HEK293 (cell line): ENCODE measurements around the gene RIN3.

Experiments
- CTCF ChIA-PET: fragments of 350-600 bp; formaldehyde crosslinking; extraction: SDS; loops from one replicate; lab custom pipeline; 2021; ENCODE audit warnings: antibody characterized with exemption; lab: Yijun Ruan, JAX
- POLR2A ChIA-PET: fragments of 300-600 bp; formaldehyde crosslinking; extraction: SDS; loops from one replicate; lab custom pipeline; 2020; ENCODE audit warnings: antibody characterized with exemption, inconsistent platforms; lab: Yijun Ruan, JAX
- H3K27ac ChIP-seq: fragments of 200-500 bp; sonication (Bioruptor generic); 2 replicates; pipeline ENCODE4 v1.5.1; 2014; ENCODE audit warnings: low read depth, low read length, control low read depth, inconsistent platforms; ENCODE audit errors: extremely low read depth
- H3K36me3 ChIP-seq, 2 experiments: fragments of 200-500 bp in 1 of 2; sonication (Bioruptor generic) in 1 of 2; 1 replicate in 1 of 2; 2 replicates in 1 of 2; pipeline ENCODE4 v1.5.1; 2014 to 2017; ENCODE audit warnings: inconsistent platforms in 2 of 2, low read length in 2 of 2; ENCODE audit not compliant: control insufficient read depth in 2 of 2, insufficient read depth in 1 of 2
- H3K4me1 ChIP-seq: fragments of 200-500 bp; sonication (Bioruptor generic); 2 replicates; pipeline ENCODE4 v1.5.1; 2014; ENCODE audit warnings: mild to moderate bottlenecking, low read length, inconsistent platforms; ENCODE audit not compliant: control insufficient read depth, insufficient read depth
- H3K4me3 ChIP-seq: 2 replicates; pipeline ENCODE4 v1.5.1; 2011; ENCODE audit warnings: low read depth, mild to moderate bottlenecking, control low read depth, low read length, moderate library complexity
- H3K9me3 ChIP-seq: fragments of 200-500 bp; sonication (Bioruptor generic); 2 replicates; pipeline ENCODE4 v1.5.1; 2014; ENCODE audit warnings: low read depth, low read length, inconsistent platforms; ENCODE audit not compliant: control insufficient read depth, insufficient read depth
- GFI1B ChIP-seq: fragments of 450-650 bp; formaldehyde crosslinking; IDR thresholded peaks from 2 replicates; pipeline ENCODE4 v1.5.1; 2016; ENCODE audit warnings: missing biosample characterization, missing genetic modification characterization
- KLF10 ChIP-seq: fragments of 450-650 bp; IDR thresholded peaks from 2 replicates; pipeline ENCODE4 v1.5.1; 2018; ENCODE audit warnings: missing biosample characterization, mild to moderate bottlenecking, missing genetic modification characterization
- TCF7L2 ChIP-seq: IDR thresholded peaks from 2 replicates; pipeline ENCODE4 v1.6.1; 2011; ENCODE audit warnings: low read depth, mild to moderate bottlenecking, inconsistent platforms, low read length, moderate library complexity, borderline replicate concordance
- ZBTB7A ChIP-seq: fragments of 450-650 bp; formaldehyde crosslinking; IDR thresholded peaks from 2 replicates; pipeline ENCODE4 v1.5.1; 2016; ENCODE audit warnings: low read depth, missing biosample characterization, missing genetic modification characterization
- ZEB2 ChIP-seq: fragments of 450-650 bp; formaldehyde crosslinking; IDR thresholded peaks from 2 replicates; pipeline ENCODE4 v1.5.1; 2016; ENCODE audit warnings: missing biosample characterization, missing genetic modification characterization
- ZFP69B ChIP-seq: fragments of 450-650 bp; formaldehyde crosslinking; IDR thresholded peaks from 2 replicates; pipeline ENCODE4 v1.5.1; 2016; ENCODE audit warnings: missing biosample characterization, missing genetic modification characterization
- ZIC2 ChIP-seq: fragments of 450-650 bp; formaldehyde crosslinking; IDR thresholded peaks from 2 replicates; pipeline ENCODE4 v1.5.1; 2016; ENCODE audit warnings: missing biosample characterization, missing genetic modification characterization
- ZNF10 ChIP-seq: fragments of 450-650 bp; formaldehyde crosslinking; IDR thresholded peaks from 2 replicates; pipeline ENCODE4 v1.5.1; 2017; ENCODE audit warnings: missing biosample characterization, missing genetic modification characterization
- ZNF2 ChIP-seq: fragments of 450-650 bp; formaldehyde crosslinking; IDR thresholded peaks from 2 replicates; pipeline ENCODE4 v1.5.1; 2016; ENCODE audit warnings: missing biosample characterization, missing genetic modification characterization
- ZNF211 ChIP-seq: fragments of 450-650 bp; formaldehyde crosslinking; IDR thresholded peaks from 2 replicates; pipeline ENCODE4 v1.5.1; 2016; ENCODE audit warnings: low read depth, missing biosample characterization, missing genetic modification characterization
- ZNF223 ChIP-seq: fragments of 450-650 bp; formaldehyde crosslinking; IDR thresholded peaks from 2 replicates; pipeline ENCODE4 v1.5.1; 2016; ENCODE audit warnings: missing biosample characterization, missing genetic modification characterization
- ZNF23 ChIP-seq: fragments of 450-650 bp; formaldehyde crosslinking; IDR thresholded peaks from 2 replicates; pipeline ENCODE4 v1.5.1; 2016; ENCODE audit warnings: missing biosample characterization, missing genetic modification characterization, borderline replicate concordance
- ZNF335 ChIP-seq: fragments of 450-650 bp; formaldehyde crosslinking; conservative IDR thresholded peaks from 2 replicates; pipeline ENCODE4 v1.5.1; 2016; ENCODE audit warnings: missing biosample characterization, missing genetic modification characterization
- ZNF426 ChIP-seq: fragments of 450-650 bp; formaldehyde crosslinking; IDR thresholded peaks from 2 replicates; pipeline ENCODE4 v1.5.1; 2017; ENCODE audit warnings: missing biosample characterization, missing genetic modification characterization, mild to moderate bottlenecking, inconsistent platforms, moderate library complexity
- ZNF544 ChIP-seq: fragments of 450-650 bp; formaldehyde crosslinking; IDR thresholded peaks from 2 replicates; pipeline ENCODE4 v1.5.0; 2017; ENCODE audit warnings: missing biosample characterization, missing genetic modification characterization
- ZNF549 ChIP-seq: fragments of 450-650 bp; IDR thresholded peaks from 2 replicates; pipeline ENCODE4 v1.5.1; 2018; ENCODE audit warnings: missing biosample characterization, missing genetic modification characterization, mild to moderate bottlenecking, inconsistent platforms, moderate library complexity
- ZNF580 ChIP-seq: fragments of 450-650 bp; formaldehyde crosslinking; IDR thresholded peaks from 2 replicates; pipeline ENCODE4 v1.5.1; 2016; ENCODE audit warnings: missing biosample characterization, missing genetic modification characterization
- ZNF596 ChIP-seq: fragments of 450-650 bp; IDR thresholded peaks from 2 replicates; pipeline ENCODE4 v1.5.0; 2018; ENCODE audit warnings: missing biosample characterization, mild to moderate bottlenecking, missing genetic modification characterization, moderate library complexity
- ZNF660 ChIP-seq: fragments of 450-650 bp; IDR thresholded peaks from 2 replicates; pipeline ENCODE4 v1.5.1; 2018; ENCODE audit warnings: missing biosample characterization, mild to moderate bottlenecking, missing genetic modification characterization
- ZNF670 ChIP-seq: fragments of 450-650 bp; formaldehyde crosslinking; IDR thresholded peaks from 2 replicates; pipeline ENCODE4 v1.5.1; 2016; ENCODE audit warnings: missing biosample characterization, missing genetic modification characterization, low read depth
- ZNF776 ChIP-seq: fragments of 450-650 bp; formaldehyde crosslinking; IDR thresholded peaks from 2 replicates; pipeline ENCODE4 v1.5.0; 2017; ENCODE audit warnings: missing biosample characterization, missing genetic modification characterization, borderline replicate concordance
- ZNF785 ChIP-seq: fragments of 450-650 bp; formaldehyde crosslinking; IDR thresholded peaks from 2 replicates; pipeline ENCODE4 v1.5.1; 2016; ENCODE audit warnings: missing biosample characterization, missing genetic modification characterization
- ZSCAN23 ChIP-seq: fragments of 450-650 bp; formaldehyde crosslinking; IDR thresholded peaks from 2 replicates; pipeline ENCODE4 v1.5.1; 2016; ENCODE audit warnings: missing biosample characterization, missing genetic modification characterization
- ZSCAN5A ChIP-seq: fragments of 450-650 bp; formaldehyde crosslinking; IDR thresholded peaks from 2 replicates; pipeline ENCODE4 v1.5.1; 2016; ENCODE audit warnings: missing biosample characterization, missing genetic modification characterization
- TF ChIP-seq, protein P1 (sequence below): fragments of 450-650 bp; formaldehyde crosslinking; IDR thresholded peaks from 2 replicates; pipeline ENCODE4; 2016; ENCODE audit warnings: missing biosample characterization, missing genetic modification characterization
- TF ChIP-seq, protein P2 (sequence below): fragments of 450-650 bp; formaldehyde crosslinking; IDR thresholded peaks from 2 replicates; pipeline ENCODE4 v1.5.1; 2016; ENCODE audit warnings: missing biosample characterization, missing genetic modification characterization

The RIN3 gene

GRCh38 chr14:92567173-92567725 is 53.7 kb downstream of the RIN3 start (continued):
- TF ChIP-seq ZNF785 (no peak), ZNF211 (tag by site-specific recombination) (no peak)
- TF ChIP-seq, all 188 proteins: peak for 0

DNA sequence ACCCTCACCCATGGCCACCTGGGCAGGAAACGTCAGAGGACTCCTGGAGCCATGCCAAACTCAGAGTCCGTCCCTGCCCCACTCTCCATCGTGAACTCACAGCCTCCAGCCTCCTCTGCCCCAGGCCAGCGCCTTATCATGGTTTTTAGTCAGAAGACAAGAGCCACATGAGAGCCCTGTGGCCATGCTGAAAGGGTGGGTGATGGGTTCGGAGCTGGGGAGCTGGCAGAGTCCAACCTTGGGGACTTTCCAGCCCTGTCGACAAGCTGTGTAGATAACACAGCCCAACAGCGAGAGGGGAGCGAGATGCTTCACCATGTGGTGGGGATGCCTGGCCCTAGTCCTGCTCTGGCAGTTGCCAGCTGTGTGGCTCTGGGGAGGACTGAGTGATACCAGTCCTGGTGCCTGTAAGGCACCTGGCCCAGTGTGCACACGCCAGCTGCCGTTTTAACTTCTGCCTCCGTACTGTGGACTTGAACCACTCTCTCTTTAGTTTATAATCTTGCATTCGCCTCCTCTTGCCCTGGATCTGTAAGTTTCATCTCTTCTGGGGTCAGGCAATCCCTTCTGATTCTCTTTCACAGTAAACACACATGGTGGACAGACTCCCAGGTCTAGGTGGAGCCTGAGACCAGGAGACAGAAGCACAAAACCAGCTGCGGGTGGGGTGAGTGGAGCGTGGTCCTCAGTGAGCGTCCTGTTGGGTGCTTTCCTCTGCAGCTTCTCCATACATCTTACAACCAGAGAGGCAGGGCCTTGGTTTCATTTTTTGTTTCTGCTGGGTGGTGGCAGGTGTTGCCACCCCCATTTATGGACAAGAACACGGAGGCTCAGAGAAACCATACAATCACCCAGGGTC is 55.3 kb downstream of the RIN3 start:
- POLR2A ChIA-PET = no interaction called here
- no peak overlapping the region for H3K4me3 ChIP-seq
- CTCF ChIA-PET = no interaction called here
- no peak for TF ChIP-seq ZEB2 (tag by site-specific recombination)
- TF ChIP-seq, protein P1, sequence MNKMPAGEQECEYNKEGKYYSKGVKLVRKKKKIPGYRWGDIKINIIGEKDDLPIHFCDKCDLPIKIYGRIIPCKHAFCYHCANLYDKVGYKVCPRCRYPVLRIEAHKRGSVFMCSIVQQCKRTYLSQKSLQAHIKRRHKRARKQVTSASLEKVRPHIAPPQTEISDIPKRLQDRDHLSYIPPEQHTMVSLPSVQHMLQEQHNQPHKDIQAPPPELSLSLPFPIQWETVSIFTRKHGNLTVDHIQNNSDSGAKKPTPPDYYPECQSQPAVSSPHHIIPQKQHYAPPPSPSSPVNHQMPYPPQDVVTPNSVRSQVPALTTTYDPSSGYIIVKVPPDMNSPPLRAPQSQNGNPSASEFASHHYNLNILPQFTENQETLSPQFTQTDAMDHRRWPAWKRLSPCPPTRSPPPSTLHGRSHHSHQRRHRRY (tag by site-specific recombination) = no peak
- H3K9me3 ChIP-seq = no peaks in the 10 kb centered on the region
- H3K27ac ChIP-seq = no peak overlapping the region
- no peaks in the 10 kb centered on the region for H3K36me3 ChIP-seq
- H3K4me1 ChIP-seq = no peaks in the 10 kb centered on the region

DNA sequence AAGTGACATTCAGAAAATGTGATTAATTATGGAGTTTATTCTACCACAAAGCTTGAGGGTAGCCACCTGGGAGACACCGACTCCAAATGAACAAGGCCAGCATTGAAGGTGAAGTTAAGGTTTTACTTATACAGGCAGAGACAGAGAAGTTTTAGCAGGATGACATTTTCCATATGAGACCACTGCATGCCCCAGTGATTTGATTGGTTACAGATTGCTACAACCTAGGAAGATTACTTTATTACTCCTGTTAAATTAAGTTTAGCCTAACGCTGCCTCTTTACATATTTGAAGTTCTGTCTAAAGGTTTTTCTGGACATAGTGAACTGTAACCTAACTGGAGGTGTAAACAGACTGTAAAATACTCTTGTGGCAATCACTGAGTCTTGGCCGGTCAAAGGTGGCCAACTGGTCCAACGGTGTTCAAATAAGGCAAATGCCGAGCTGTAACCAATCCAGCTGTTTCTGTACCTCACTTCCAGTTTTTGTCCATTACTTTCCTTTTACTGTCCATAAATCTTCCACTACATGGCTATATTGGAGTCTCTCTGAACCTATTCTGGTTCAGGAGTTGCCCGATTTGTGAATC is 57.2 kb downstream of the RIN3 start:
- no peak for TF ChIP-seq TCF7L2
- no peak for TF ChIP-seq ZIC2 (tag by site-specific recombination)
- no peak for TF ChIP-seq ZNF670
- no peak for TF ChIP-seq KLF10 (tag by site-specific recombination)
- TF ChIP-seq GFI1B (tag by site-specific recombination) = no peak
- TF ChIP-seq ZBTB7A = no peak
- no peak for TF ChIP-seq ZNF544 (tag by site-specific recombination)
- no peak for TF ChIP-seq ZNF10 (tag by site-specific recombination)
- TF ChIP-seq, all 188 proteins: peak for 0
- no peaks in the 10 kb centered on the region for H3K36me3 ChIP-seq
- POLR2A ChIA-PET = no interaction called here
- H3K9me3 ChIP-seq = no peaks in the 10 kb centered on the region
- no peak overlapping the region for H3K27ac ChIP-seq
- CTCF ChIA-PET = no interaction called here
- no peak overlapping the region for H3K4me3 ChIP-seq
- H3K4me1 ChIP-seq = no peaks in the 10 kb centered on the region

- CTCF ChIA-PET = no interaction called here
- TF ChIP-seq, protein P2, sequence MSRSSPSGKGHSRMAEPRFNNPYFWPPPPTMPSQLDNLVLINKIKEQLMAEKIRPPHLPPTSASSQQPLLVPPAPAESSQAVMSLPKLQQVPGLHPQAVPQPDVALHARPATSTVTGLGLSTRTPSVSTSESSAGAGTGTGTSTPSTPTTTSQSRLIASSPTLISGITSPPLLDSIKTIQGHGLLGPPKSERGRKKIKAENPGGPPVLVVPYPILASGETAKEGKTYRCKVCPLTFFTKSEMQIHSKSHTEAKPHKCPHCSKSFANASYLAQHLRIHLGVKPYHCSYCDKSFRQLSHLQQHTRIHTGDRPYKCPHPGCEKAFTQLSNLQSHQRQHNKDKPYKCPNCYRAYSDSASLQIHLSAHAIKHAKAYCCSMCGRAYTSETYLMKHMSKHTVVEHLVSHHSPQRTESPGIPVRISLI (tag by site-specific recombination) = no peak
- TF ChIP-seq ZNF660 (tag by site-specific recombination) (no peak), ZFP69B (no peak), ZNF596 (no peak), ZNF580 (tag by site-specific recombination) (no peak), ZNF776 (tag by site-specific recombination) (no peak), ZNF223 (tag by site-specific recombination) (no peak), ZSCAN5A (no peak), ZNF426 (tag by site-specific recombination) (no peak), ZNF335 (tag by site-specific recombination) (no peak), ZNF2 (no peak), ZNF549 (tag by site-specific recombination) (no peak), ZNF23 (no peak), ZSCAN23 (tag by site-specific recombination) (no peak)
These were observed 58.5 kb downstream of the RIN3 start for GRCh38 chr14:92572050-92572449.

More at GRCh38 chr14:92572050-92572449, 58.5 kb downstream of the RIN3 start:
- Histone ChIP-seq H3K27ac (no peak overlapping the region), H3K4me1 (no peaks in the 10 kb centered on the region), H3K4me3 (no peak overlapping the region), H3K36me3 (no peaks in the 10 kb centered on the region), H3K9me3 (no peaks in the 10 kb centered on the region)
- POLR2A ChIA-PET = no interaction called here
